ENCODE results near the gene TRAPPC6A. TPM values are rescaled to one million over a fixed set of nuclear protein-coding genes. Genes with fewer than 3 reads are reported as not detected.
A peak's percentile ranks its signal among the peaks of the same experiment; 100 is the strongest.

The TRAPPC6A gene
- total RNA-seq (2014; rRNA removed; shearing (Covaris generic); ENCODE audit: low replicate concordance): 32.2 and 62.8 TPM in 2 replicates

- Histone ChIP-seq H3K36me3 (ENCODE audit: insufficient read depth, low read length) (no peaks in the 10 kb centered on the region), H2AFZ (ENCODE audit: low read length) (peak within 1 kb of the TSS; percentile 79), H3K9ac (ENCODE audit: low read length) (peak within 1 kb of the TSS; percentile 82), H3K4me3 (ENCODE audit: low read length) (peak within 1 kb of the TSS; percentile 95), H4K20me1 (ENCODE audit: insufficient read depth, low read depth, low read length) (peaks cover 9% of the 10 kb centered on the region; the same call in 1 of the 2 replicates), H3K9me3 (ENCODE audit: low read length) (no peaks in the 10 kb centered on the region), H3K27ac (ENCODE audit: low read length) (peak within 1 kb of the TSS; percentile 59), H3K4me1 (ENCODE audit: low read length) (peaks cover 21% of the 10 kb centered on the region), H3K27me3 (ENCODE audit: low read length) (no peaks in the 10 kb centered on the region), H3K4me2 (ENCODE audit: low read depth, low read length, poor library complexity, severe bottlenecking) (peak within 1 kb of the TSS; percentile 94), H3K9me2 (replicated peaks; ENCODE audit: insufficient read depth, low read length) (no peaks in the 10 kb centered on the region), H3K79me2 (ENCODE audit: low read length) (peaks cover 19% of the 10 kb centered on the region)
- no peak for DNase-seq
Measured at GRCh38 chr19:45177817-45178261, at the start of gene TRAPPC6A. Gene TRAPPC6A, minus strand, starts transcription at chr19:45178237. Its CDS starts 19 bp downstream, at chr19:45178218.

- H3K27me3 ChIP-seq (ENCODE audit: low read length): no peaks in the 10 kb centered on the region
- no peak for DNase-seq
- H4K20me1 ChIP-seq (ENCODE audit: insufficient read depth, low read depth, low read length): no peaks in the 10 kb centered on the region
- H3K9me2 ChIP-seq (replicated peaks; ENCODE audit: insufficient read depth, low read length): no peaks in the 10 kb centered on the region
- H3K9ac ChIP-seq (ENCODE audit: low read length): no peak overlapping the region
- H3K9me3 ChIP-seq (ENCODE audit: low read length): no peaks in the 10 kb centered on the region
- no peaks in the 10 kb centered on the region for H3K79me2 ChIP-seq (ENCODE audit: low read length)
- no peak overlapping the region for H3K4me3 ChIP-seq (ENCODE audit: low read length)
- no peak overlapping the region for H2AFZ ChIP-seq (ENCODE audit: low read length)
- H3K36me3 ChIP-seq (ENCODE audit: insufficient read depth, low read length): no peaks in the 10 kb centered on the region
- H3K4me2 ChIP-seq (ENCODE audit: low read depth, low read length, poor library complexity, severe bottlenecking): no peak overlapping the region
- H3K4me1 ChIP-seq (ENCODE audit: low read length): no peaks in the 10 kb centered on the region
- no peak overlapping the region for H3K27ac ChIP-seq (ENCODE audit: low read length)
Measured at GRCh38 chr19:45224645-45225044, 46.6 kb upstream of the TRAPPC6A start.

- Histone ChIP-seq H3K9ac (ENCODE audit: low read length) (no peak overlapping the region), H3K4me1 (ENCODE audit: low read length) (no peaks in the 10 kb centered on the region), H3K27ac (ENCODE audit: low read length) (no peak overlapping the region), H4K20me1 (ENCODE audit: insufficient read depth, low read depth, low read length) (no peaks in the 10 kb centered on the region), H3K4me3 (ENCODE audit: low read length) (no peak overlapping the region), H3K27me3 (ENCODE audit: low read length) (no peaks in the 10 kb centered on the region), H3K4me2 (ENCODE audit: low read depth, low read length, poor library complexity, severe bottlenecking) (no peak overlapping the region), H3K9me3 (ENCODE audit: low read length) (no peaks in the 10 kb centered on the region), H2AFZ (ENCODE audit: low read length) (no peak overlapping the region), H3K9me2 (replicated peaks; ENCODE audit: insufficient read depth, low read length) (no peaks in the 10 kb centered on the region), H3K79me2 (ENCODE audit: low read length) (no peaks in the 10 kb centered on the region), H3K36me3 (ENCODE audit: insufficient read depth, low read length) (no peaks in the 10 kb centered on the region)
- no peak for DNase-seq
Measured at GRCh38 chr19:45223879-45224278, 45.8 kb upstream of the TRAPPC6A start.

- H2AFZ ChIP-seq (ENCODE audit: low read length): no peak overlapping the region
- no peak overlapping the region for H3K9ac ChIP-seq (ENCODE audit: low read length)
- H3K27me3 ChIP-seq (ENCODE audit: low read length): no peaks in the 10 kb centered on the region
- no peak overlapping the region for H3K27ac ChIP-seq (ENCODE audit: low read length)
- H3K4me1 ChIP-seq (ENCODE audit: low read length): no peaks in the 10 kb centered on the region
- H4K20me1 ChIP-seq (ENCODE audit: insufficient read depth, low read depth, low read length): no peaks in the 10 kb centered on the region
- H3K79me2 ChIP-seq (ENCODE audit: low read length): no peaks in the 10 kb centered on the region
- H3K4me3 ChIP-seq (ENCODE audit: low read length): no peak overlapping the region
- H3K9me2 ChIP-seq (replicated peaks; ENCODE audit: insufficient read depth, low read length): no peaks in the 10 kb centered on the region
- no peaks in the 10 kb centered on the region for H3K9me3 ChIP-seq (ENCODE audit: low read length)
- H3K4me2 ChIP-seq (ENCODE audit: low read depth, low read length, poor library complexity, severe bottlenecking): no peak overlapping the region
- no peaks in the 10 kb centered on the region for H3K36me3 ChIP-seq (ENCODE audit: insufficient read depth, low read length)
- DNase-seq: no peak
Measured at GRCh38 chr19:45222724-45223123, 44.7 kb upstream of the TRAPPC6A start.

GRCh38 chr19:45218911-45219743 lies 41.1 kb upstream of the TRAPPC6A start:
- Histone ChIP-seq H3K9me3 (ENCODE audit: low read length) (no peaks in the 10 kb centered on the region), H3K27ac (ENCODE audit: low read length) (no peak overlapping the region), H3K27me3 (ENCODE audit: low read length) (no peaks in the 10 kb centered on the region), H3K4me2 (ENCODE audit: low read depth, low read length, poor library complexity, severe bottlenecking) (no peak overlapping the region), H3K9me2 (replicated peaks; ENCODE audit: insufficient read depth, low read length) (no peaks in the 10 kb centered on the region), H4K20me1 (ENCODE audit: insufficient read depth, low read depth, low read length) (no peaks in the 10 kb centered on the region), H3K9ac (ENCODE audit: low read length) (no peak overlapping the region), H3K4me3 (ENCODE audit: low read length) (no peak overlapping the region), H3K79me2 (ENCODE audit: low read length) (no peaks in the 10 kb centered on the region), H3K36me3 (ENCODE audit: insufficient read depth, low read length) (no peaks in the 10 kb centered on the region), H2AFZ (ENCODE audit: low read length) (no peak overlapping the region), H3K4me1 (ENCODE audit: low read length) (no peaks in the 10 kb centered on the region)
- no peak for DNase-seq

- no peak overlapping the region for H2AFZ ChIP-seq (ENCODE audit: low read length)
- no peak overlapping the region for H3K4me3 ChIP-seq (ENCODE audit: low read length)
- no peaks in the 10 kb centered on the region for H3K27me3 ChIP-seq (ENCODE audit: low read length)
- H3K4me2 ChIP-seq (ENCODE audit: low read depth, low read length, poor library complexity, severe bottlenecking): no peak overlapping the region
- no peaks in the 10 kb centered on the region for H3K79me2 ChIP-seq (ENCODE audit: low read length)
- H3K27ac ChIP-seq (ENCODE audit: low read length): no peak overlapping the region
- no peaks in the 10 kb centered on the region for H4K20me1 ChIP-seq (ENCODE audit: insufficient read depth, low read depth, low read length)
- no peaks in the 10 kb centered on the region for H3K9me3 ChIP-seq (ENCODE audit: low read length)
- no peaks in the 10 kb centered on the region for H3K36me3 ChIP-seq (ENCODE audit: insufficient read depth, low read length)
- no peak for DNase-seq
- H3K9ac ChIP-seq (ENCODE audit: low read length): no peak overlapping the region
- no peaks in the 10 kb centered on the region for H3K4me1 ChIP-seq (ENCODE audit: low read length)
- H3K9me2 ChIP-seq (replicated peaks; ENCODE audit: insufficient read depth, low read length): no peaks in the 10 kb centered on the region
Measured at GRCh38 chr19:45218426-45218825, 40.4 kb upstream of the TRAPPC6A start.

GRCh38 chr19:45217957-45218334 lies 39.9 kb upstream of the TRAPPC6A start:
- no peaks in the 10 kb centered on the region for H3K4me1 ChIP-seq (ENCODE audit: low read length)
- no peak overlapping the region for H3K27ac ChIP-seq (ENCODE audit: low read length)
- H3K4me3 ChIP-seq (ENCODE audit: low read length): no peak overlapping the region
- no peak overlapping the region for H3K9ac ChIP-seq (ENCODE audit: low read length)
- H2AFZ ChIP-seq (ENCODE audit: low read length): no peak overlapping the region
- H3K9me2 ChIP-seq (replicated peaks; ENCODE audit: insufficient read depth, low read length): no peaks in the 10 kb centered on the region
- no peaks in the 10 kb centered on the region for H3K36me3 ChIP-seq (ENCODE audit: insufficient read depth, low read length)
- no peaks in the 10 kb centered on the region for H4K20me1 ChIP-seq (ENCODE audit: insufficient read depth, low read depth, low read length)
- DNase-seq: no peak
- no peaks in the 10 kb centered on the region for H3K27me3 ChIP-seq (ENCODE audit: low read length)
- no peak overlapping the region for H3K4me2 ChIP-seq (ENCODE audit: low read depth, low read length, poor library complexity, severe bottlenecking)
- H3K79me2 ChIP-seq (ENCODE audit: low read length): no peaks in the 10 kb centered on the region
- no peaks in the 10 kb centered on the region for H3K9me3 ChIP-seq (ENCODE audit: low read length)

- Histone ChIP-seq H3K9ac (ENCODE audit: low read length) (no peak overlapping the region), H3K9me3 (ENCODE audit: low read length) (no peaks in the 10 kb centered on the region), H3K4me2 (ENCODE audit: low read depth, low read length, poor library complexity, severe bottlenecking) (no peak overlapping the region), H3K27me3 (ENCODE audit: low read length) (no peaks in the 10 kb centered on the region), H3K36me3 (ENCODE audit: insufficient read depth, low read length) (no peaks in the 10 kb centered on the region), H2AFZ (ENCODE audit: low read length) (no peak overlapping the region), H3K4me1 (ENCODE audit: low read length) (no peaks in the 10 kb centered on the region), H3K79me2 (ENCODE audit: low read length) (no peaks in the 10 kb centered on the region), H4K20me1 (ENCODE audit: insufficient read depth, low read depth, low read length) (no peaks in the 10 kb centered on the region), H3K9me2 (replicated peaks; ENCODE audit: insufficient read depth, low read length) (no peaks in the 10 kb centered on the region), H3K4me3 (ENCODE audit: low read length) (no peak overlapping the region), H3K27ac (ENCODE audit: low read length) (no peak overlapping the region)
- no peak for DNase-seq
Measured at GRCh38 chr19:45217193-45217956, 39.3 kb upstream of the TRAPPC6A start.
